ENCODE results near the gene EVA1A. TPM values are rescaled to one million over a fixed set of nuclear protein-coding genes. Genes with fewer than 3 reads are reported as not detected.

The EVA1A gene
- total RNA-seq, 1 donor from 2014 or later = 0.71 TPM

DNA sequence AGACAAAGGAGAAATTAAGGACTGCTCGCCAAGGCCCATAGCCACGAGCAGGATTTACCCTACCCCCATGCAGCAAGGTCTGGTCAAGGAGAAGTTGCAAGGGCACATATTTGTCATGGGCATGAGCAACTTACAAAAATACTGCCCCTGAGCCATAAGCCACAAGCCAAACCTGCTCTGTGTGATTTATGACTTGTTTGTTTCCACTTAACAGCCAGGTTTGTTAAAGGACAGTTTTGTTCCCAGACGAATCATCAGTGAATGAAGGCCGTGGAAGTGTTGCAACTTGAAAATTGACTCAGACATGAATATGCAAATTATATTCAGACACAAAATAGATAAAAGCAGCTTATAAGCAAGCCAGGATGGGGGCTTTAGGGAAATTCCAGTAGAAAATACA, 31.3 kb upstream of the EVA1A start:
- DNase-seq (ENCODE audit: low spot score) = no peak

DNA sequence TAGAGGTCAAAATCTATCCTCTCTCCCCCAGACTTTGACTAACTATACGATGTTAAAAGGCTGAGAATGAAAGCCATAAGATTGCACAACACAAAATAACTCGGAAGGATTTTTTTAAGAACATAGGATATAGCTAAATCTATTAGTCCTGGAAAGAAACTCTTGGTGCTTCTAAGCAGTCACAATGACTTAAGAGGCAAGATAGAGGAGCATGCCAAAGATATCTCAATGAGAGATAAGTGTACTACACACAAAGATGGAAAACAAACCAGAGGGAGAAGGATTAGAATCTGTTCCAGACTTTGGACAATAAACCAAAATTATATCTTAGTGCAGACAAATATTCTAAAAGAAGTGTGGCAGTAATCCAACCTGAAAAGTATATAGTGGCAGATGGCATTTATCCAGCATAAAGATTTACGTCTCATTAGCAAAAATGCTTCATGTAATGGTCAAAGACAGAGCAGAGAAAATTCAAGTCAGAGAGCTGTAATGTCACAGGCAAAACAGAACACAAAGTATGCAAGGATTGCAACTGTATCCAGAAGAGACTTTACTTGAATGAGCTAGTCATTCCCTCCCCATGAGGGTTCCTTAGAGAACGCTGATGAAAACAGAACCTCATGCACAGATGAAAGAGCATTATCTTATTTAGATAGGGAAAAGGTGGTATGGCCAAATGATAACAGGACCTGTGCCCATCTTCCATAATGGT, 28.8 kb upstream of the EVA1A start:
- DNase-seq (ENCODE audit: low spot score) = no peak

DNA sequence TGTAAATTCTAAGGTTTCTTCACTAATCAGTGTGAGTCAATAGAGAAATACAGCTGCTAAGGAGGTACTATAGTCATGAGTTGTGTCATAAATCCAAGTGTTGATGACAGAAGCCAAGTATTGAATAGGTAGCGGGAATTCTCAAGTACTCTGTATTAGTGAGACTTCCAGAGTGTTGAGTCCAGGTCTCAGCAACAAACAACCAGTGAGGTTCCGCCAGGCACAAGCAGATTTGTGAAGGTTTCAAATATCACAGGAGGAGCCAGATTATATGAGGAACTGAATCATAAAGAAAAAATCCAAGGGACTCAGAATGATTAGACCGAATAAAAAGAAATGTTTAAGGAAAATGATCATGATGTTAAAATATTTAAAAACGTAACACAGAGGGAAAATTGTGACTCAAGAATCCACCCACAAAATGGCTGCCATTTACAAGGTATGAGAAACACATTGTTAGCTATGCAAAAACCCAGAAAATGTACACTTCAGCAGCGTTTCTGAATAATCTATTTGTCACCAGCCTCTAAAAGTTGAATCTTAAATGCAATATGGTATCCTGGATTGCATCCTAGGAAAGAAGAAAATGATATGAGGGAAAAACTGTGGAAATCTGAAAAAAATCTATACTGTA, 27.3 kb upstream of the EVA1A start:
- no peak for DNase-seq (ENCODE audit: low spot score)

DNA sequence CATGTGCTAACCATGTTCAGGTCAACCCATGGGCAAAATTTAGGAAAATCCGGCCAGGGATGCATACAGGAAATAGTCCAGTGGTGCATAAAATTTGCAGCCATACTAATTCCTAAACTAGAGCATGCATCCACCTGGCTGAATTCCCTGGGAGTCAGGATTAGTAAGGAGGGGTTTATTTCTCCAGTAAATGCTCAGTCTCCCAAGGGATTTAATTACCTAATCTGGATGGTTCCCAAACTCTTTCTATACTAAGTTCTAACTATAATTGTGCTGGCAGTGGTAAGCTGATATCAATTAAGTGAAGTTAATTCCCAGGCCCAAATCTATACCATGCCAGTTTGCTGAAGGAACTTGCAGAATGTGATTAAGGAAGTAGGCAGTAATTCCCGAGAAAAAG, 26.2 kb upstream of the EVA1A start:
- no peak for DNase-seq (ENCODE audit: low spot score)

DNA sequence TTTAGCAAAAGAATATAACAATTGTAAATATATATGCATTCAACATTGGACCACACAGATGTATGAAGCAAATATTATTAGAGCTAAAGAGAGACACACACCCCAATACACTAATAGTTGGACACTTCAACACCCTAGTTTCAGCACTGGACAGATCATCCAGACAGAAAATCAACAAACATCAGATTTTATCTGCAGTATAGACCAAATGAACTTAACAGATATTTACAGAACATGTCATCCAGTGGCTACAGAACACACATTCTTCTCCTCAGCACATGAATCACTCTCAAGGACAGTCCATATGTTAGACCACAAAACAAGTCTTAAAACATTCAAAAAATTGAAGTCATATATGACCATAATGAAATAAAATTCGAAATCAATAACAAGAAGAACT, 22.1 kb upstream of the EVA1A start:
- DNase-seq (ENCODE audit: low spot score) = no peak

DNA sequence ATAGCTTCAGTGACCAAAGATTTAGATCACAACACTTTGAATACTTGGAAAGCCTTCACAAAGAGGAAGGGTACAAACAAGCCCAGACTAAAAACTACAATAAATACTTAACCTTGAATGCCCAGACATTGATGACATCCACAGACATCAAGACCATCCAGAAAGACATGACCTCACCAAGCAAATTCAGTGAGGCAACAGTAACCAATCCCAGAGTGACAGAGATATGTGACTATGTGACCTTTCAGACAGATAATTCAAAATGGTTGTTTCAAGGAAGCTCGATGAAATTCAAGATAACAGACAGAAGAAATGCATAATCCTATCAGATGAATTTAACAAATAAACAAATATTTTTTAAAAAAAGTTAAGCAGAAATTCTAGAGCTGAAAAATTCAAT, 19.9 kb upstream of the EVA1A start:
- DNase-seq (ENCODE audit: low spot score) = no peak

DNA sequence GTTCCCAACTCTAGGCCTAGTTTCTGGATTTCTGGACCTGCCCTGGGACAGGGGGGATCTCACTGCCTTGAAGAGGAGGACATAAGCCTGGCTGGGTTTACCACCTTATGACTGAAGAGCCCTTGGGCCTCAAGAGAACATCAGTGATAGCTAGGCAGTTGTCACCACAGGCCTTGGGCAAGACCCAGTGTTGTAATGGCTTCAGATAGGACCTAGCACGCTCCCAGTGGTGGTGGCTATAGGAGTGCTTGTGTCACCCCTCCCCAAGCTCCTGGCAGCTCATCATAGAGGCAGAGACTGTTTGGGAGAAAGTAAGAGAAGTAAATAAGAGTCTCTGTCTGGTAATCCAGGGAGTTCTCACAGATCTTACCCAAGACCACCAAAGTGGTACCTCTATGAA, 19.4 kb upstream of the EVA1A start:
- DNase-seq (ENCODE audit: low spot score) = no peak

DNA sequence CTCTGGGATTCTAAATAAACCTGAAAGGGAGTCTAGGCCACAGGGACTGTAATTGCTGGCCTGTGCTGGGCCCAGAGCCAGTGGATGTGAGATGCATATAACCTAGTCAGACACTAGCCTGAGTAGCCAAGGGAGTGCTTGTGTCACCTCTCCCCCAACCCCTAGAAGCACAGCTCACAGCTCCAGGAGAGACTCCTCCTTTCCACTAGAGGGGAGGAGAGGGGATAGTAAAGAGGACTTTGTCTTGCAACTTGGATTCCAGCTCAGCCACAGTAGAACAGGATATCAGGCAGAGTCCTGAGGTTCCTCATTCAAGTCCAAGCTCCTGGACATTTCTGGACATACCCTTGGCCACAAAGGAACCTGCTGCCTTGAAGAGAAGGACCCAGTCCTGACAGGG, 18.4 kb upstream of the EVA1A start:
- no peak for DNase-seq (ENCODE audit: low spot score)

DNA sequence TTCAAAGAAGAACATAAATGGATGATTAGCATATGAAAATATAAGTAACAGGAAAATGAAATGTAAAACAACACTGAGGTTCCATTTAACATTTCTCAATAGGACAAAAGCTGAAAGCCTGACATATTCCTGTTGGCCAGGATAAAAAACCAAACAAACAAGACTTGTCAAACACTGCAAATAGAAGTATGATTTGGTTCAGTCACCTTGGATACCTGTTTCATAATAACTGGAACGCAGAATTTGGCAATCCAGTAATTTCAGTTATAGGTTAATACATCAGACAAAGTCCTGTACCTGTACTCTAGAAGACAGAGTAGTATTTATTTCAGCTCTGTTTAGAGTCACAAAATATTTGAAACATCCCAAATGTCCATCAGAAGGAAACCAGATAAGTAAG, 16.5 kb upstream of the EVA1A start:
- no peak for DNase-seq (ENCODE audit: low spot score)

DNA sequence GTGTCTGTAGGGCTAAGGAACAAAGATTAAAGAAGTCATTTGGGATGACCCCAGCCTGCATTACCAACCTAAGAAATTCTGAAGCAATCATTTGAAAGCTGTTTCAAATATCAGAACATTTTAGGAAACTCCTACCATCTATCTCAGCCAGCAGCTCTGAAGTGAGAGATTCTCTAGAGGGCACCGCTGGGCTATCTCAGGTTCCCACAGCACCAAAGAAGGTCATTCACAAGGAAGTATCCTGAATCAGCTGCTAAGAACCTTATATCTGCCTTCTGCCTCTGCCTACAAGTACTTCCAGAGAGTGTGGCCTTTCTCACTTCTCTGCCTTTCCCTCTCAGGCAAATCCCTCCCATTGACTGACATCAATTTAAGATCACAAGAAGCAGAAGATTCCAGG, 13.4 kb upstream of the EVA1A start:
- DNase-seq (ENCODE audit: low spot score) = no peak

DNA sequence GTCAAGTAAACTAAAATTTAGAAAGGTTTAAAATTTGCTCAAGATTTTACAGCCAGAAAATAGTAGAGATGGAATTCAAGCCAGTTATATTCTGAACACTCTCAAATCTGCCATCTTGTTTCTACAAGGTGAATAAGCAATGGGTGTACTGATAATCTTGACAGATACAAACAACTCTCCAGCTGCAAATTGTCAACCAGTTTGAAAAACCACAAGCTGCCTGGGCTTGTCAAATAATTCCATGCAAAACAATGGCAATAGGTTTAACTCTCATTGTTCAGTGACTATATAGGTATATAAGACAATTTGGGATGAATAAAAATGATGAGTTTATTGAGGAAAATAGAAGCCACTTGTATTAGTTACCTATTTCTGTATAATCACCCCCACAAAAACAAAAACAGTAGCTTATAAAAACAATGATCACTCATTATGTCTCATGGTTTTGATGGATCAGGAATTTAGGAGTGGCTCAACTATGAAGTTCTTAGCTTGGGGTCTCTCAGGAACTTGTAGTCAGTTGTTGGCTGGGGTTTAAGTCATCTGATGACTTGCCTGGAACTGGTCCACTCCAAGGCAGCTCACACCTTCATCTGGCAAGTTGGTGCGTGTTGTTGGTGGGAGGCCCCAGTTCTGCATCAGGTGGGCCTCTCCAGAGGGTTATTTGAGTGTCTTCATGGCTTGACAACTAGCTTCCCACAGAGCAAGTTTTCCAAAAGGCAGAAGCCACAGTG, 12.6 kb upstream of the EVA1A start:
- no peak for DNase-seq (ENCODE audit: low spot score)

DNA sequence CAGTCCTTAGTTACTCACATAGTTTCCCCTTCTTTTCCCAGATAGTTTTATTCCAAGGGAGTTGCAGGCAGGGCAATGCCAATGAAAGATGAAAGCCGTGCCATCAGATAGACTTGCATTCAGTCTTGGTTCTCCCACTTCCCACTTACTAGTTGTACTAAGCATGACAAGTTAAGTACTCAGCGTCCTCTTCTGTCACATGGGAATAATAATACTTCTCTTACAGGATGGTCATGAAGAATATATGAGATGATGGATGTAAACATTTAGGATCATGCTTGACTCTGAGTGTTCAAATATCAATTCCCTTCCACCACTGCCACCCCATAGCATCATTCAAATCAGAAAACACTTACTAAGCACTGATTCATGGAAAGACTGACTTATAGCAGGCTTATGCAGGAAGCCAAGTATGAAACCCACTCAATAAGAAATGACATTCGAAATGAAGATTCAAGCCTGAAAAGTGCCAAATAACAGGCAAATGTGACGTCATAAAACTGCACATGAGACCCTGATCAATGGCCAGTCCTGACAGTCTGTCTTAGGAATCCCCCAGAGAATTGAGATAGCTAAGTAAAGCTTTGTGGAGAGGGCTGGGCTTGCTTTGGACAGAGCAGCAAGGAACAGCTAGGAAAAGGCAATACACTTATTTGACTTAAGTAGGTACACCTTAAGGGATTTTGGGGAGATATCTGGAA, 11.1 kb upstream of the EVA1A start:
- no peak for DNase-seq (ENCODE audit: low spot score)

DNA sequence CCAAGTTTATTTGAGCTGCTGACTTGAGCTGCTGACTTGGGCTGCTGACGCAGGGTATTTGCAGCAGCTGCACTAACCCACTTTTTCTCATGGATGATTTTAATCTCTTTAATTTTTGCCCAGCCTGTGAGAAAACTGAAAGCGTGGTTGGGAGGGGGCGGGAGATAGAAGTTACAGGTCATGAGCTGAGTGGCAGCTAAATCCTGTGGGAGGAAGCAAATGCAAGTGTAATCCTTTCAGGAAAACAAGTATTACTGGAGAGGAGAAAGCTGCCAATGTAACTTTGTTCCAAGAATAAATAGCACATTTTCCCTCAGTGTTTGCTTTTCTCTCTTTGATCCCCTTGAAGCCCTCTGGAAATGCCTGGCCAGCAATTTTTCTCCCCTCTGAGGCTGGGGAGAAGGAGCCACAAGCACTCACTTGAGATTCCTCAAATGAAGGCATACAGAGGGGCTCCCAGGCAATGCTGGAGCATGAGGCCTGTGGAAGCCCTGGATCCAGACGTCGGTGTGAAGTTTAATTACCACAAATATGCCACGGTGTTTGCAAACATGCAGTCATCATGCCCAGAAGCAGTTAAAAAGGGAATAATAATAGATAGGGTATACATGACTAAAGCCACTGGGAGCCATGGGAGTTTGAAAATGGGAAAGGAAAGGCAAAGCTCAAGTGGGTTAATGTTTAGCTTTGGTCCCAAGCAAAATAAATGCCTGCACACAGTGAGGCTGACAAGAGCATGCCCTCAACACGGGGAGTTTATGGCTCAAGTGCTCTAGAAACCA, 10.4 kb upstream of the EVA1A start:
- DNase-seq (ENCODE audit: low spot score) = no peak

DNA sequence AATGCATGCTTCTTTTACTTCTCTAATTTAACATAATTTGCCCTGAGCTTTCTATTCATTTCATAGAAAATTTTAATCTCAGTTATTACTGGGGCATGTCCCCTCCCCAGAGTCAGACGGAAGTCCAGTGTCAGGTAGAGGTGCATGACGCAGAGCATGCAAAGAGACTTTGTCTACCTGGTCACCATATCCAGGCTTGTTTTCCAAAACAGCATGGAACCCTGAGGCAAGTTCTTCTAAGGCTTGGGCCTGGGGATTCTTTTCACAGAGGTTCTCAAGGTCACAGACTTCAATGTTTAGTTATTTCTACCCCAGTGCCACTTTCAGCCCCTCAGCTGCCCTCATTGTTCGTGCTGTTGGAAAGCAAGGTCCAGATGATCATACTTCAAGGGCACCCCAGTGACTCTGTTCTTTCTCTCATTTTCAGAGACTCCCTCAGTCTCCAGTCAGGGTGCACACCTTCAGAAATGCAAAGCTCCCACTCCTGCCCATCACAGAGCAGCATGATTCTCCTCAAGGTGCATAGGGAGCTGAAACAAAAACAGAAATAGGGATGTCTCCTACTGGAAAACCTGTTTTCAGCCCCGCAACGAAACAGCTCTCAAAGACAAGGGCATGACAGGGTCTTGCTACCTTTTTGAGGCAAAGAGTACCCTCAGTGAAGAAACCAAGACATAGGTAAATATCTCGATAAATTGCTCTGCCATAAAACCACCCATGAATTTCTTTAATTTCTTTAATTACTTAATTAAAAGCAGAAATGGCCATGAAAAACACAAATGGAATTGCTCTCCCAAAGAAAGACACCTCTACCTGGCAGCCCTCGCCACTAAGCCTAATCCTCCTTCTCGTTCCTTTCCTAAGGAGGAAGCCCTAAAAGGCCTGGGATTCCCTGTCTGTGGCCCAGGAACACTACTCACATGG, 9.5 kb upstream of the EVA1A start:
- DNase-seq (ENCODE audit: low spot score) = no peak

DNA sequence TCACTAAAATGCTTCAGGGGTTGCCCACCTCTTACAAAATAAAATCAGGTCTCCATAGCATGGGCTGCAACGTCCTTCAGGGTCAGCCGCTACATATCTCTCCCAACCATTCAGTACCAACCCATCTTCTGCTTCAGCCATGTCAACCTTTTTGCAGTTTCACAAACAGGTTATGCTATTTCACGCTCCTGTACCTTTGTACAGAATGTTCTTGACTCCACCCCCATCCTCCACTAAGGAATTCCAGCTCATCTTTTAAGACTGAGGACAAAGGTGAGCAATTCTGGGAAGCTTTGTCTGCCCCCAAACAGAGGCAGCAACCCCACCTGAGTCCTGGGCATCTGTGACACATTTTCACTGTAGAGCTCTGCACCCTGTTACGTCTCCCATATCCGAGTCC, 8.8 kb upstream of the EVA1A start:
- no peak for DNase-seq (ENCODE audit: low spot score)

DNA sequence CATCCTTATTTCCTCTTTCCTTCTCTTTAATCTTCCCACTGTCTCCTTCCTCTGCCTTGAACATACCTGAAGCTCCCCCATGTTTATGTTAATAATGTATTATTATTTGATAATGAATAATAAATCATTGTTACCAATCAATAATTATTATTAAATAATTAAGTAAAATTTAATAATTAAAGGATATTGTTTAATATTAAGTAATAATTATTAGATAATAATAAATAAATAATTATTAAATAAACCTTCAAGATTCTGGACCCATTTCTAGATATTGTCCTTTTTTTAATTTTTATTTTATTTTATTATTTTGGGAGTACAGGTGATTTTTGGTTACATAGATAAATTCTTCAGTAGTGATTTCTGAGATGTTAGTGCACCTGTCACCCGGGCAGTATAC, 7.4 kb upstream of the EVA1A start:
- DNase-seq (ENCODE audit: low spot score) = no peak

DNA sequence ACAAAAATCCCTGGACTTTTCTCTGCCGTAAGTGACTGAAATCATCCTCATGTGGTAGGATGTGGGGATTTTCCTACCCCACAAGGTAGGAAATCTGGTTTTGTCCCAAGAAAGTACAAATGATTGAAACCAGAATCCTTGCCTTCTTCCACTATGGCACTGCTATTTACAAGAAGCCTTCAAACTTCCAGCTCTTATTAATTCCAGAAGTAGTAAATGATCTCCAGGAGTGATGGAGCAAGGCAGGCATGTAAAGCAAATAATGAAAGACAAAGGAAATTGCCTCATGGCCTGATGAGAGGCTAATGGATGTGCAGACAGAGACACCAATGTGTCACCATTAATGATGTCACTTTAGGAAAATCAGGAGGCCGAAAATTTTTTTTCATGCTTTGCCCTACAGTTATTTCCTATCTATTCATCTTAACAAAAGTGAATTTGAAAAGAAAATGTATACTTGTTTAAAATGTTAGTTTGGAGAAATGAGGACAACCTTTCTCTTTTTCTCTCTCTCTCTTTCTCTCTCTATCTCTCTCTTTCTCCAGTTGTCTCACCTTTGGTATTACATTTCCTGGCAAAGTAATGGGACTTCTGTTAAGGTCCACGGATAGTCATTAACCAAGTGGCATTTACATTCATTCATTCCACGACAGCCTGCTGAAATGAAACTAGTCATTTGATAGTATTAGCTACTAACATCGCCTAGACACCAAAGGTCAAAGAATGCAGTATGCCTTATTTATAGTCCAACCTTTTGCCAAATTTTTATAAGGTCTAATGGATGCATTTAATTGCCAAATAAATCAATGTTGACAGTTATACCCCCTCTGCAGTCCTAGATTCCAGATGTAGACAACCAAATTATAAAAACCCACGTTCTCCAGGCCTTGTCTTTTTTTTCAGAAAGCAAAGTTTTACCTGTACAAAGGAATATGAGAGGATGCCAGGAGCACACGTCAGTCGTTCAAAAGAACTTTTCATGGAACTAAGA, 5.0 kb upstream of the EVA1A start:
- DNase-seq (ENCODE audit: low spot score) = no peak

DNA sequence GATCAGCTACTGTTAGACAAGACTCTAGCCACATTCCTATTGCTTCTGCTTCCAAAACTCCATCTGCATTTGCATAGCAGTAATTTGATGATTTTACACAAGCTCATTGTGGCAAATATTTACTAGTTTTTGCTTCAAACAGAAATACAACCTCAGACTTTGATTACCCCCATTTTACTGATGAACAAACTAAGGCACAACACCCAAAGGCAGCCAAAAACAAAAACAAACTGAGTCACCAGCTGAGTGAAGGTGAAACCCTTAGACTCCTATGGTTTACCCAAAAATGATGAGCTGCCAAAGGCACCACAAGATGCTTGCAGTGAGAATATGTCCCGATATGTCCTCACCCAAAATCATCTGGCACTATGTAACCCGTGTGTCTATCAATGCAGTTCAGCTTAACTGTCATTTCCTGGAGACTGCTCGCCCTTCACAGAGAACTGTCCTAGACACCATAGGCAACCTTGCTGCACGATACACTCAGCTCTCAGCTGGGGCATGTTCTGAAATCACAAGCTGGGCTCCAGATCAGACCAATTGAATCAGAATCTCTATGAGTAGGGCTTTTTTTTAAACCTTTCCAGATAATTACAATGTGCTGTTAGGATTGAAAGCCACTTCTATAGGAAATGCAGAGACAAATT, 4.1 kb upstream of the EVA1A start:
- no peak for DNase-seq (ENCODE audit: low spot score)
